Measurements from ENCODE around the gene ULK1.

DNA sequence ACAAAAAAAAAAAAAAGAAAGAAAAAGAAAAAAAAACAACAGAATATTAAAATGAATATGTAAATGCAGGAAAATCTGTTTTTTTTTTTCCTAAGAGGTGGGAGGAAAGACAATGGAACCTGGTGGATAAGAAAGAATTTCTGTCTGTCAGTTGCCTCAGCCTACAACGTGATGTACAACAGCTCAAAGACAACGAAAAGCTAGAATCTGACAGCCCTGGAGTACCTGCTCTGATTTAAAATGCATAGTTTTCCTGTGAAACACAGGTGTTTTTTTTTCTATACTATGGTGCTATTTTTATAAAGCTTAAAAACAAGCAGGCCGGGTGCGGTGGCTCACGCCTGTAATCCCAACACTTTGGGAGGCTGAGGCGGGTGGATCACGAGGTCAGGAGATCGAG lies 30.0 kb upstream of the ULK1 start:
- TF ChIP-seq POLR2A (IDR thresholded peaks at IDR 0.05; ENCODE audit: low read length) (no peak), GATA1 (IDR thresholded peaks at IDR 0.05; ENCODE audit: low read depth, low read length) (no peak)
